IMR-90 (cell line): ENCODE results near the gene AKAP6. TPM values are rescaled to one million over a fixed set of nuclear protein-coding genes. Genes with fewer than 3 reads are reported as not detected.

Experiments
- ATAC-seq: fragments of 200-7000 bp; cut with Tn5 transposase; 2 replicates; pipeline ENCODE4 v1.9.1; 2020; ENCODE audit warnings: low read depth, mild to moderate bottlenecking, moderate library complexity
- BruUV-seq: library from RNA; stranded (reverse); fragments of 400-500 nt; replicated peaks from 2 replicates; lab custom pipeline; 2021; lab: Mats Ljungman, UMichigan
- CTCF ChIA-PET: fragments of 300-600 bp; formaldehyde crosslinking; extraction: SDS; loops from one replicate; lab custom pipeline; 2021; ENCODE audit warnings: antibody characterized with exemption; lab: Yijun Ruan, JAX
- POLR2A ChIA-PET: fragments of 300-600 bp; sonication (Branson Sonifier 250); formaldehyde crosslinking; loops from one replicate; lab custom pipeline; 2022; ENCODE audit warnings: antibody characterized with exemption; ENCODE audit not compliant: unreplicated experiment; lab: Charles Lee
- DNase-seq: peaks from one replicate; pipeline ENCODE4 v3.0.0; 2013
- H2AFZ ChIP-seq: replicated peaks from 2 replicates; pipeline ENCODE3; 2013; ENCODE audit warnings: low read length, mild to moderate bottlenecking; ENCODE audit not compliant: poor library complexity
- H2AK5ac ChIP-seq: 2 replicates; pipeline ENCODE4 v1.6.1; 2013; ENCODE audit warnings: low read depth, low read length, inconsistent platforms
- H2AK9ac ChIP-seq: replicated peaks from 2 replicates; pipeline ENCODE3; 2013; ENCODE audit warnings: mild to moderate bottlenecking, low read depth, low read length, moderate library complexity; ENCODE audit not compliant: poor library complexity
- H2BK120ac ChIP-seq: 2 replicates; pipeline ENCODE4 v1.6.1; 2013; ENCODE audit warnings: low read depth, low read length, inconsistent platforms
- H2BK15ac ChIP-seq: 3 replicates; pipeline ENCODE4 v1.6.1; 2013; ENCODE audit warnings: low read depth, low read length, inconsistent platforms
- H2BK20ac ChIP-seq: 2 replicates; pipeline ENCODE4 v1.6.1; 2013; ENCODE audit warnings: low read depth, mild to moderate bottlenecking, inconsistent platforms, low read length, moderate library complexity
- H2BK5ac ChIP-seq: 2 replicates; pipeline ENCODE4 v1.6.1; 2013; ENCODE audit warnings: mild to moderate bottlenecking, low read depth, low read length, inconsistent platforms; ENCODE audit not compliant: poor library complexity, severe bottlenecking
- H3K14ac ChIP-seq: replicated peaks from 2 replicates; pipeline ENCODE4 v1.6.1; 2013; ENCODE audit warnings: low read depth, low read length, inconsistent platforms
- H3K18ac ChIP-seq: 2 replicates; pipeline ENCODE4 v1.6.1; 2013; ENCODE audit warnings: low read depth, low read length, control low read depth
- H3K23ac ChIP-seq: 2 replicates; pipeline ENCODE4 v1.6.1; 2013; ENCODE audit warnings: low read depth, low read length, inconsistent platforms
- H3K27ac ChIP-seq: 2 replicates; pipeline ENCODE4 v1.5.1; 2013; ENCODE audit warnings: mild to moderate bottlenecking, control low read depth, low read length; ENCODE audit not compliant: insufficient read depth
- H3K27me3 ChIP-seq: 2 replicates; pipeline ENCODE4 v1.6.1; 2013; ENCODE audit warnings: low read length; ENCODE audit not compliant: control insufficient read depth, insufficient read depth
- H3K36me3 ChIP-seq: 2 replicates; pipeline ENCODE4 v1.6.1; 2013; ENCODE audit warnings: low read length, mixed read lengths; ENCODE audit not compliant: control insufficient read depth, insufficient read depth
- H3K4ac ChIP-seq: 2 replicates; pipeline ENCODE4 v1.6.1; 2013; ENCODE audit warnings: low read depth, low read length, inconsistent platforms
- H3K4me1 ChIP-seq: 2 replicates; pipeline ENCODE4 v1.6.1; 2013; ENCODE audit warnings: low read length, mixed read lengths; ENCODE audit not compliant: control insufficient read depth, insufficient read depth
- H3K4me2 ChIP-seq: 2 replicates; pipeline ENCODE4 v1.6.1; 2013; ENCODE audit warnings: low read depth, mild to moderate bottlenecking, control low read depth, low read length, moderate library complexity
- H3K4me3 ChIP-seq: 2 replicates; pipeline ENCODE4 v1.5.1; 2013; ENCODE audit warnings: low read depth, mild to moderate bottlenecking, control low read depth, low read length, moderate library complexity; ENCODE audit not compliant: insufficient read depth
- H3K56ac ChIP-seq: 2 replicates; pipeline ENCODE4 v1.6.1; 2013; ENCODE audit warnings: low read length, inconsistent platforms; ENCODE audit not compliant: insufficient read depth; ENCODE audit errors: extremely low read depth
- H3K79me1 ChIP-seq, 2 experiments: 2 replicates each; pipeline ENCODE4 v1.6.1; 2013; ENCODE audit warnings: low read length in 2 of 2, inconsistent platforms in 1 of 2, low read depth in 1 of 2
- H3K9ac ChIP-seq: 2 replicates; pipeline ENCODE4 v1.6.1; 2013; ENCODE audit warnings: low read depth, low read length, control low read depth
- H3K9me1 ChIP-seq: 2 replicates; pipeline ENCODE4 v1.6.1; 2013; ENCODE audit warnings: low read length, inconsistent platforms; ENCODE audit not compliant: insufficient read depth
- H3K9me3 ChIP-seq: 2 replicates; pipeline ENCODE4 v1.6.1; 2013; ENCODE audit warnings: low read length; ENCODE audit not compliant: control insufficient read depth, insufficient read depth
- H4K20me1 ChIP-seq: 2 replicates; pipeline ENCODE4 v1.6.1; 2013; ENCODE audit warnings: low read length, inconsistent platforms; ENCODE audit not compliant: insufficient read depth
- H4K5ac ChIP-seq: 2 replicates; pipeline ENCODE4 v1.6.1; 2013; ENCODE audit warnings: mild to moderate bottlenecking, low read depth, low read length, control low read depth
- H4K8ac ChIP-seq, 2 experiments: 2 replicates each; pipeline ENCODE4 v1.6.1; 2013; ENCODE audit warnings: low read depth in 2 of 2, low read length in 2 of 2, control low read depth in 1 of 2, inconsistent platforms in 1 of 2
- H4K91ac ChIP-seq: 2 replicates; pipeline ENCODE4 v1.6.1; 2013; ENCODE audit warnings: low read depth, low read length, inconsistent platforms; ENCODE audit not compliant: insufficient read depth
- BHLHE40 ChIP-seq: fragments of 150-350 bp; IDR thresholded peaks from 2 replicates; pipeline ENCODE4 v1.6.1; 2016; ENCODE audit warnings: mild to moderate bottlenecking, low read depth, low read length
- CHD1 ChIP-seq: IDR thresholded peaks from 2 replicates; pipeline ENCODE4 v1.6.1; 2012; ENCODE audit warnings: low read depth, low read length, improper control_type of control experiment
- ELK1 ChIP-seq: fragments of 150-350 bp; IDR thresholded peaks from 2 replicates; pipeline ENCODE4 v1.6.1; 2016; ENCODE audit warnings: low read depth, mild to moderate bottlenecking, low read length, moderate library complexity, borderline replicate concordance
- NFE2L2 ChIP-seq: fragments of 150-350 bp; IDR thresholded peaks from 2 replicates; pipeline ENCODE4 v1.6.1; 2016; ENCODE audit warnings: low read depth, mild to moderate bottlenecking, low read length
- POLR2A ChIP-seq: IDR thresholded peaks from 2 replicates; pipeline ENCODE4 v1.6.1; 2012; ENCODE audit warnings: mild to moderate bottlenecking, low read depth, low read length
- RAD21 ChIP-seq: IDR thresholded peaks from 2 replicates; pipeline ENCODE4 v1.6.1; 2012; ENCODE audit warnings: low read length, improper control_type of control experiment
- SMC3 ChIP-seq: fragments of 150-350 bp; IDR thresholded peaks from 2 replicates; pipeline ENCODE4 v1.6.1; 2016; ENCODE audit warnings: low read depth, mild to moderate bottlenecking, antibody characterized with exemption, low read length, moderate library complexity
- WGBS, 2 experiments: methylation state at CpG; one replicate each; pipeline versions ENCODE4 v1.1.5 to v1.1.7; 2013; ENCODE audit warnings: missing lambda C conversion rate in 2 of 2; ENCODE audit not compliant: insufficient read length in 1 of 2; ENCODE audit errors: extremely low coverage in 2 of 2; 5-methylcytosine and 5-hydroxymethylcytosine counted together
- dilution Hi-C: fragments of 300-500 bp; cut with HindIII; formaldehyde crosslinking; loops from one replicate; pipeline ENCODE4 v1.14.3; 2018; ENCODE audit warnings: low sequenced_read_pairs; ENCODE audit not compliant: unreplicated experiment
- in situ Hi-C: fragments of 300-500 bp; cut with MboI; formaldehyde crosslinking; loops from 3 replicates; pipeline ENCODE4 v1.14.3; 2019; ENCODE audit warnings: low sequenced_read_pairs, inconsistent platforms, mixed read lengths
- intact Hi-C: fragments of 100-400 bp; cut with micrococcal nuclease; formaldehyde crosslinking; loops from 2 replicates; pipeline ENCODE4 v1.10.0; 2022
- polyA plus RNA-seq, 3 experiments: library from polyadenylated mRNA; depleted of rRNA; stranded (reverse); fragments of >200 nt; gene quantifications; 2 replicates each; pipeline ENCODE4 v1.2.3, GENCODE V29; 2012; ENCODE audit warnings: low replicate concordance in 1 of 3
- total RNA-seq: library from RNA; depleted of rRNA; stranded (reverse); fragments of >200 nt; gene quantifications from 2 replicates; pipeline ENCODE4 v1.2.3, GENCODE V29; 2012
- TF ChIP-seq, protein P1 (sequence below): conservative IDR thresholded peaks from 2 replicates; pipeline ENCODE4 v1.5.1; 2012; ENCODE audit warnings: mild to moderate bottlenecking, low read depth, low read length, improper control_type of control experiment

AKAP6 gene
- total and polyA plus RNA-seq, 2 of the 4 experiments (the other 2 are of a cell fraction), result 0.22 to 1.6 TPM

DNA sequence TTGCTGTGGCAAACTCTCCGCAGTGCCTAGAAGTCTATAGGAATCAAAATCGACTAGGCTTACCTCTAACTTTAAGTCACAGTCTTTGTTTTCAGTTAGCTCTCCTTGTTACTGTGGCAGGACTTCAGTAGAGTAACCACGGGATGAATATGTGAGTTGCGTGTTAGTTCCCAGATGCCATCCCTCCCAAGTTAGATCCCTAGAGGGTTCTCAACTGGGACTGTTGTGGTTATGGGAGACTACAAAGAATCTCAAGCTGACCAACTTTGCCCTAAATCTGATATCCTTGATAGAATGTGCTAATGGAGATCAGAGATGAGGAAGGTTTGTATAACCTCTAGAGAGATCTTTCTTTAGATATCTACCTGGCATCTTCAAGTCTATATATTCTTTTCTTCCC lies 208.1 kb downstream of the AKAP6 start:
- no CpG with 5 or more reads among the region's 4 CpGs for WGBS, 2 experiments

More for the DNA sequence above, 208.1 kb downstream of the AKAP6 start:
- H2BK15ac ChIP-seq, result no peak overlapping the region
- no peak overlapping the region for H2AFZ ChIP-seq
- no peak for TF ChIP-seq CHD1
- TF ChIP-seq NFE2L2, result no peak
- no peak for TF ChIP-seq ELK1
- no peak for TF ChIP-seq SMC3
- no peak for TF ChIP-seq POLR2A
- TF ChIP-seq, protein P1, sequence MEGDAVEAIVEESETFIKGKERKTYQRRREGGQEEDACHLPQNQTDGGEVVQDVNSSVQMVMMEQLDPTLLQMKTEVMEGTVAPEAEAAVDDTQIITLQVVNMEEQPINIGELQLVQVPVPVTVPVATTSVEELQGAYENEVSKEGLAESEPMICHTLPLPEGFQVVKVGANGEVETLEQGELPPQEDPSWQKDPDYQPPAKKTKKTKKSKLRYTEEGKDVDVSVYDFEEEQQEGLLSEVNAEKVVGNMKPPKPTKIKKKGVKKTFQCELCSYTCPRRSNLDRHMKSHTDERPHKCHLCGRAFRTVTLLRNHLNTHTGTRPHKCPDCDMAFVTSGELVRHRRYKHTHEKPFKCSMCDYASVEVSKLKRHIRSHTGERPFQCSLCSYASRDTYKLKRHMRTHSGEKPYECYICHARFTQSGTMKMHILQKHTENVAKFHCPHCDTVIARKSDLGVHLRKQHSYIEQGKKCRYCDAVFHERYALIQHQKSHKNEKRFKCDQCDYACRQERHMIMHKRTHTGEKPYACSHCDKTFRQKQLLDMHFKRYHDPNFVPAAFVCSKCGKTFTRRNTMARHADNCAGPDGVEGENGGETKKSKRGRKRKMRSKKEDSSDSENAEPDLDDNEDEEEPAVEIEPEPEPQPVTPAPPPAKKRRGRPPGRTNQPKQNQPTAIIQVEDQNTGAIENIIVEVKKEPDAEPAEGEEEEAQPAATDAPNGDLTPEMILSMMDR, result no peak
- no peak for TF ChIP-seq RAD21
- no peak for TF ChIP-seq BHLHE40
- H2BK20ac ChIP-seq, result no peak overlapping the region
- no peak overlapping the region for H3K23ac ChIP-seq
- H3K4me3 ChIP-seq, result no peak overlapping the region
- H2AK9ac ChIP-seq, result no peak overlapping the region
- in situ Hi-C loops, result no loop called here
- H3K36me3 ChIP-seq, result no peaks in the 10 kb centered on the region
- H3K18ac ChIP-seq, result no peak overlapping the region
- no peaks in the 10 kb centered on the region for H3K9me3 ChIP-seq
- BruUV-seq, result no TSS peak
- H4K8ac ChIP-seq, result no peak overlapping the region
- H3K9me1 ChIP-seq, result no peaks in the 10 kb centered on the region
- no peak overlapping the region for H3K4me2 ChIP-seq
- H4K5ac ChIP-seq, result no peak overlapping the region
- H3K27me3 ChIP-seq, result peaks cover 7% of the 10 kb centered on the region
- POLR2A ChIA-PET, result no interaction called here
- H4K91ac ChIP-seq, result no peak overlapping the region
- no peaks in the 10 kb centered on the region for H3K4me1 ChIP-seq
- DNase-seq (no peak), ATAC-seq (no peak)
- H2AK5ac ChIP-seq, result no peak overlapping the region
- H3K56ac ChIP-seq, result no peak overlapping the region
- CTCF ChIA-PET, result no interaction called here
- no peaks in the 10 kb centered on the region for H4K20me1 ChIP-seq
- H3K79me1 ChIP-seq, result no peaks in the 10 kb centered on the region
- H2BK120ac ChIP-seq, result no peak overlapping the region
- H3K27ac ChIP-seq, result no peak overlapping the region
- no peak overlapping the region for H3K4ac ChIP-seq
- no peak overlapping the region for H3K14ac ChIP-seq
- dilution Hi-C loops, result no loop called here
- H3K9ac ChIP-seq, result no peak overlapping the region
- no peak overlapping the region for H2BK5ac ChIP-seq
- intact Hi-C loops, result no loop called here
